Tibial artery (tissue), 4 donors: Measurements from ENCODE around the gene PCAT7.

Experiments
- DNase-seq, 2 donors: peaks; one replicate each; pipeline ENCODE4 v3.0.0-alpha.2; 2019
- H3K27ac ChIP-seq, 2 donors: fragments of 200-600 bp; sonication (generic) in 1 of 2; 1 replicate in 1 of 2; 2 replicates in 1 of 2; pipeline ENCODE4 v1.5.1; 2018 to 2019; ENCODE audit warnings: mild to moderate bottlenecking in 1 of 2
- H3K27me3 ChIP-seq, 2 donors: fragments of 200-600 bp; sonication (generic) in 1 of 2; one replicate each; pipeline versions ENCODE4 v1.5.1 to v1.6.0; 2016 to 2019
- H3K36me3 ChIP-seq, 3 donors: fragments of 200-600 bp; sonication (generic) in 2 of 3; one replicate each; pipeline ENCODE4 v1.5.1; 2016 to 2019; ENCODE audit warnings: mild to moderate bottlenecking in 2 of 3
- H3K4me1 ChIP-seq, 4 donors: fragments of 200-600 bp; sonication (generic) in 2 of 4; 1 replicate in 3 of 4; 2 replicates in 1 of 4; pipeline ENCODE4 v1.5.1; 2016 to 2019
- H3K4me3 ChIP-seq, 2 donors: fragments of 200-600 bp; sonication (generic) in 1 of 2; 1 replicate in 1 of 2; 2 replicates in 1 of 2; pipeline ENCODE4 v1.5.1; 2018 to 2019; ENCODE audit warnings: mild to moderate bottlenecking in 2 of 2
- H3K9me3 ChIP-seq, 3 donors: fragments of 200-600 bp; sonication (generic) in 1 of 3; one replicate each; pipeline ENCODE4 v1.5.1; 2016 to 2019
- CTCF ChIP-seq, 2 experiments: fragments of 200-600 bp in 1 of 2; fragments of 450-650 bp in 1 of 2; IDR thresholded peaks; one replicate each; pipeline ENCODE4 v1.5.1; 2017 to 2019; ENCODE audit warnings: antibody characterized with exemption in 2 of 2, mild to moderate bottlenecking in 1 of 2, moderate library complexity in 1 of 2
- intact Hi-C: fragments of 100-400 bp; cut with DNase I; formaldehyde crosslinking; loops from one replicate; pipeline ENCODE4 v1.15.0; 2023; ENCODE audit warnings: low total_unique reads

Gene PCAT7

DNA sequence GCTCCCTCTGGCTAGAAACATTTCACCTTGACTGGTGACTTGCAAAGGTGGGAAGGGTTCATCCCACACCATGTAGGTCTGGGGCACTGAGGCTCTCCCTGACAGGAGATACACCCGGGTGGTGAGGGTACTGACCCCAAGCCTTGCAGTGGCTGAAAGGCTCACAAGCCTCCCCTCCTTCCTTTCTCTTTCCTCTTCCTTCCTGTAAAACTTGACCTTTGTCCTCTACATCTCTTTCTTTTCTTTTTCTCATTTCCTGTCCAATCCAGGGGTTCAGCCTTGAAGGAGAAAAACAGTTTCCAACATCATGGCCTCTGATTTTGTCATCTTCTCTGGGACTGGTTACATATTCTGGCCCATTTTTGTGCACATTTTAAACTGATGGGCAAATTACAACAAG lies 22.2 kb downstream of the PCAT7 start:
- intact Hi-C loops = no loop called here
- Histone ChIP-seq H3K27me3 (peaks cover 0 to under 1% of the 10 kb centered on the region in 2 donors), H3K4me3 (no peak overlapping the region), H3K9me3 (no peaks in the 10 kb centered on the region), H3K27ac (no peak overlapping the region), H3K4me1 (no peaks in the 10 kb centered on the region), H3K36me3 (no peaks in the 10 kb centered on the region)
- no peak for TF ChIP-seq CTCF (IDR thresholded peaks at IDR 0.05)
- no peak for DNase-seq

- H3K9me3 ChIP-seq = no peaks in the 10 kb centered on the region
- no peak overlapping the region for H3K4me3 ChIP-seq
- no peak for DNase-seq
- H3K4me1 ChIP-seq = no peaks in the 10 kb centered on the region
- no peaks in the 10 kb centered on the region for H3K27me3 ChIP-seq
- intact Hi-C loops = no loop called here
- TF ChIP-seq CTCF (IDR thresholded peaks at IDR 0.05) = no peak
- no peaks in the 10 kb centered on the region for H3K36me3 ChIP-seq
- H3K27ac ChIP-seq = no peak overlapping the region
Observed at GRCh38 chr9:94577571-94577970, 22.7 kb downstream of the PCAT7 start.

DNA sequence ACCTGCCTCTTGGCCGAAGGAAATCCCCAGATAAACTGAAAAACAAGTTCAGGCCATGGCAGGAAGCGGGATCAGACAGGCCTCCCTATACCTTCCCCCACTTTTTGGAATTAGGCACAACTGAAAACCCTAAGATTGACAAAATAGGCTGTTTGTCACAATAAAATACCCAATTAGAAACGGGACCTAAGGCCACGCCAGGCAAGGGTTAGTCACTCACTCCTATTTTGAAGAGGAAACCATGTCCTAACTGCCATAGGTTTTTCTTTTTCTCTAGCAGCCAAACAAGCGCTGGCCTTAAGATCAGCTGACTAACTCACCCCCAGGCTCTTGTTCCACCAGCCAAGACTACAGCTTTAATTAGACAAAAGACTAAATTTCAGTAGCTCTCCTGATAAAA lies 26.8 kb downstream of the PCAT7 start:
- DNase-seq = no peak
- H3K36me3 ChIP-seq = no peaks in the 10 kb centered on the region
- no peaks in the 10 kb centered on the region for H3K27me3 ChIP-seq
- TF ChIP-seq CTCF (IDR thresholded peaks at IDR 0.05) = no peak
- no peak overlapping the region for H3K27ac ChIP-seq
- H3K9me3 ChIP-seq = no peaks in the 10 kb centered on the region
- intact Hi-C loops = no loop called here
- H3K4me1 ChIP-seq = no peaks in the 10 kb centered on the region
- H3K4me3 ChIP-seq = no peak overlapping the region

- Histone ChIP-seq H3K4me1 (no peaks in the 10 kb centered on the region), H3K36me3 (no peaks in the 10 kb centered on the region), H3K27ac (no peak overlapping the region), H3K27me3 (peaks cover 0 to 4% of the 10 kb centered on the region in 2 donors), H3K4me3 (no peak overlapping the region), H3K9me3 (no peaks in the 10 kb centered on the region)
- no peak for TF ChIP-seq CTCF (IDR thresholded peaks at IDR 0.05)
- intact Hi-C loops = no loop called here
- no peak for DNase-seq
Observed at GRCh38 chr9:94584555-94584954, 29.7 kb downstream of the PCAT7 start.

DNA sequence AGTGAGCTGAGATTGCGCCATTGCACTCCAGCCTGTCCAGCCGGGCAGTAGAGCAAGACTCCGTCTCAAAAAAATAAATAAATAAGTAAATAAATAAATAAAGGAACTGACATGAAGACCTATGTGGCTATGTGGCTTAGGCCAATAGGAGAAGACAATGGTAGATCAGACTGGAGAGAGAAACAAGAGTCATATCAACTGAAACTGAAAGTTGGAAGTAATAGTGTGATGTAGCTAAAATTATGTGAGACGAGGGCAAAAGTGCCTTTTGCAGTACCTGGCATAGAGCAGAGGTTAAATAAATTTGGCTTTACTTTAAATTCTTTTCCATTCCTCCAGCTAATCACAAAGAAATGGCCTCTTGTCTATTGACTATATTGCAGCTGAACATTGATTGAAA lies 31.4 kb downstream of the PCAT7 start:
- H3K27me3 ChIP-seq = peaks cover 0 to 10% of the 10 kb centered on the region in 2 donors
- intact Hi-C loops = no loop called here
- no peaks in the 10 kb centered on the region for H3K9me3 ChIP-seq
- H3K36me3 ChIP-seq = no peaks in the 10 kb centered on the region
- H3K27ac ChIP-seq = no peak overlapping the region
- DNase-seq = no peak
- H3K4me3 ChIP-seq = no peak overlapping the region
- TF ChIP-seq CTCF (IDR thresholded peaks at IDR 0.05) = no peak
- no peaks in the 10 kb centered on the region for H3K4me1 ChIP-seq

DNA sequence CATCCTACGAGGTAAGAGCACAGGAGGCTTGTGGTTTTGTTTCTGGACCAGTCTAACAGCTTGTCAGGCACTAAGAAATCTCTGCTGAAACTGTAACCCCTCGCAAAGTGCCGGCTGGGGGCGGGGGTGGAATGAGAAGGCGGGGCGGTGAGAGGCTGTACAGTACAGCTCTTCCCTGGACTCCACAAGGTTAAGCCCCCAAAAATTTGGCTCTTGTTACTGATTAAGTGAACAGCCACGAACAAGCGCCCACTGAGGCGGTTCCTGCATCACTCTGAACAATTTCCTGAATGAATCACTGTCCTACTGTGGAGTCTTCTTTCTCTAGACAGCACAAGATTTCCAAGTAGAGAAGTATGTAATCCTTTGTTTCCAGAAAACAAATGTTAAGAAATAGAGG lies 31.9 kb downstream of the PCAT7 start:
- no peaks in the 10 kb centered on the region for H3K9me3 ChIP-seq
- intact Hi-C loops = no loop called here
- no peak for TF ChIP-seq CTCF (IDR thresholded peaks at IDR 0.05)
- no peaks in the 10 kb centered on the region for H3K36me3 ChIP-seq
- H3K4me1 ChIP-seq = no peaks in the 10 kb centered on the region
- DNase-seq = no peak
- H3K4me3 ChIP-seq = no peak overlapping the region
- no peak overlapping the region for H3K27ac ChIP-seq
- H3K27me3 ChIP-seq = peaks cover 0 to 10% of the 10 kb centered on the region in 2 donors
